ENCODE measurements around the gene VIPR1. TPM values are rescaled to one million over a fixed set of nuclear protein-coding genes. Genes with fewer than 3 reads are reported as not detected.

VIPR1 gene, protein sequence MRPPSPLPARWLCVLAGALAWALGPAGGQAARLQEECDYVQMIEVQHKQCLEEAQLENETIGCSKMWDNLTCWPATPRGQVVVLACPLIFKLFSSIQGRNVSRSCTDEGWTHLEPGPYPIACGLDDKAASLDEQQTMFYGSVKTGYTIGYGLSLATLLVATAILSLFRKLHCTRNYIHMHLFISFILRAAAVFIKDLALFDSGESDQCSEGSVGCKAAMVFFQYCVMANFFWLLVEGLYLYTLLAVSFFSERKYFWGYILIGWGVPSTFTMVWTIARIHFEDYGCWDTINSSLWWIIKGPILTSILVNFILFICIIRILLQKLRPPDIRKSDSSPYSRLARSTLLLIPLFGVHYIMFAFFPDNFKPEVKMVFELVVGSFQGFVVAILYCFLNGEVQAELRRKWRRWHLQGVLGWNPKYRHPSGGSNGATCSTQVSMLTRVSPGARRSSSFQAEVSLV
- not detected for polyA plus RNA-seq (2012; ENCODE audit: insufficient read length, low read depth)

DNA sequence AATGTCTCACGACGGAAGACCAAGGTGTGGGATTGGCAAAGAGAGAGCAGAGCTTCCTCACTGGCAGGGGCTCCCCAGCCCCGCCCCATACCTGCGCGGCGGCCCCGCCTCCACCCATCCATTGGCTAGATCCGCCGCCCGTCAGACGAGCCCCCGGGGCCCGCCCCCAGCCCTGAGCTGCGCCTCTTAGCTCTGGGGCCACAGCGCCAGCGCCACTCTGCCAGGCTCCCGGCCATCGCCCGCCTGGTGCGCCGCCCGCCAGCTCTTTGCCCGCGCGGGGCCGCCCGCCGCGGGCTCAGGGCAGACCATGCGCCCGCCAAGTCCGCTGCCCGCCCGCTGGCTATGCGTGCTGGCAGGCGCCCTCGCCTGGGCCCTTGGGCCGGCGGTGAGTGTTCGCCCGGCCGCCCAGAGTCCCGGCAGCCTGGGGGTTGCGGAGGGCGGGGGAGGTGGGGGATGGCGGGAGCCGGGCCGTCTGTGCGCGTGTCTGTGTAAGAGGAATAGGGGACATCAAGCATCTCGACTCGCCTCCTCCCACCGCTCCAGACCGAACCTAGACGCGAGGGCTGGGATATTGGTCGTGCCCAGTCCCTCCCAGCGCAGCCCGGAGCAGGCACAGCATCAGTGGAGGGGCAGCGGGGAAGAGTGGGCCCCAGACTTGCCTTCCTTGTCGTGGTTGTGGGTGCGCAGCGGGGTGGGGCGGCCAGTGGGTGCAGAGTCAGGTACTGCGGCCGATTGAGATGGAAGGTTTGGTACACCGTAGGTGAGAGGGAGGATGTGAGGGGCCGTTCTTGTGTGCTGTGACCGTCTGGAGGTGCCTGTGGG, at the start of gene VIPR1:
VIPR1 (plus strand) TSS at position 215 of the 822 bp plus-strand sequence; CDS start at position 308, 93 bp downstream.
- no peak for TF ChIP-seq TAF1 (IDR thresholded peaks at IDR 0.05; ENCODE audit: borderline replicate concordance, insufficient read depth, low read length)

GRCh38 chr3:42456211-42456610, 46.2 kb upstream of the VIPR1 start:
- TF ChIP-seq REST (IDR thresholded peaks at IDR 0.05; ENCODE audit: insufficient read depth in 1 of 2, low read depth in 2 of 2, low read length in 2 of 2): no peak
- TF ChIP-seq FOXP2 (optimal IDR thresholded peaks at IDR 0.05; ENCODE audit: borderline replicate concordance, extremely low read depth, extremely low read length, insufficient read depth): no peak
- TF ChIP-seq SIN3A (IDR thresholded peaks at IDR 0.05; ENCODE audit: borderline replicate concordance, insufficient read depth, low read length): no peak
- TF ChIP-seq TAF1 (IDR thresholded peaks at IDR 0.05; ENCODE audit: borderline replicate concordance, insufficient read depth, low read length): no peak
- no peak for TF ChIP-seq POLR2AphosphoS5 (IDR thresholded peaks at IDR 0.05; ENCODE audit: low read depth, low read length)

GRCh38 chr3:42459151-42459550, 43.3 kb upstream of the VIPR1 start:
- no peak for TF ChIP-seq REST (IDR thresholded peaks at IDR 0.05; ENCODE audit: insufficient read depth in 1 of 2, low read depth in 2 of 2, low read length in 2 of 2)
- TF ChIP-seq FOXP2 (optimal IDR thresholded peaks at IDR 0.05; ENCODE audit: borderline replicate concordance, extremely low read depth, extremely low read length, insufficient read depth): no peak
- TF ChIP-seq SIN3A (IDR thresholded peaks at IDR 0.05; ENCODE audit: borderline replicate concordance, insufficient read depth, low read length): no peak
- TF ChIP-seq TAF1 (IDR thresholded peaks at IDR 0.05; ENCODE audit: borderline replicate concordance, insufficient read depth, low read length): no peak
- no peak for TF ChIP-seq POLR2AphosphoS5 (IDR thresholded peaks at IDR 0.05; ENCODE audit: low read depth, low read length)

DNA sequence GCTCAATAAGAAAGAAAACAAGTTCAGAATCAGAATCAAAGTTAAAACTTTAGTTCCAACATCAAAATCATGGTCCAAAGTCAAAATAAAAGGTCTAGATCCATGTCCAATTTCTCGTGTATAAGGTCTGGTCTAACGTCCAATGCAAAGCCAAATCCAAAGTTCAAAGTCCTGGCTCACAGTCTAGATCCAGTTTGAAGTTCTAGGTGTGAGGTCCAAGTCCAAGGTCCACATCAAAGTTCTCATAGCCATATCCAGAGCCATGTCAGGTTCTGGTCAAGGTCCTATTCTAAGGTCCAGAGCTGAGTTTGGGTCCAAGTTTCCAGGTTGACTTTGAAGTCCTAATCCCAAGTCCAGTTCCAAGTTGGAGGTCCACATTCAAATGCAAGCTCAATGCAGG, 40.7 kb upstream of the VIPR1 start:
- TF ChIP-seq SIN3A (IDR thresholded peaks at IDR 0.05; ENCODE audit: borderline replicate concordance, insufficient read depth, low read length) (no peak), POLR2AphosphoS5 (IDR thresholded peaks at IDR 0.05; ENCODE audit: low read depth, low read length) (no peak), TAF1 (IDR thresholded peaks at IDR 0.05; ENCODE audit: borderline replicate concordance, insufficient read depth, low read length) (no peak), REST (IDR thresholded peaks at IDR 0.05; ENCODE audit: insufficient read depth in 1 of 2, low read depth in 2 of 2, low read length in 2 of 2) (no peak), FOXP2 (optimal IDR thresholded peaks at IDR 0.05; ENCODE audit: borderline replicate concordance, extremely low read depth, extremely low read length, insufficient read depth) (no peak)

- TF ChIP-seq TAF1 (IDR thresholded peaks at IDR 0.05; ENCODE audit: borderline replicate concordance, insufficient read depth, low read length): no peak
- TF ChIP-seq POLR2AphosphoS5 (IDR thresholded peaks at IDR 0.05; ENCODE audit: low read depth, low read length): no peak
- no peak for TF ChIP-seq SIN3A (IDR thresholded peaks at IDR 0.05; ENCODE audit: borderline replicate concordance, insufficient read depth, low read length)
- no peak for TF ChIP-seq REST (IDR thresholded peaks at IDR 0.05; ENCODE audit: insufficient read depth in 1 of 2, low read depth in 2 of 2, low read length in 2 of 2)
- no peak for TF ChIP-seq FOXP2 (optimal IDR thresholded peaks at IDR 0.05; ENCODE audit: borderline replicate concordance, extremely low read depth, extremely low read length, insufficient read depth)
These were observed 39.4 kb upstream of the VIPR1 start for GRCh38 chr3:42463093-42463492.
